22Rv1 (cell line): Measurements from ENCODE around the gene MTF1.
"Not testable (repeated sequence)": the region's sequence is repeated elsewhere in the genome, so short reads cannot be mapped to it uniquely, and the experiment has no call there.

Experiments
- CTCF ChIP-seq: fragments of 450-650 bp; IDR thresholded peaks from 2 replicates; pipeline ENCODE4 v1.5.1; 2017; ENCODE audit warnings: mild to moderate bottlenecking
- ZFX ChIP-seq: fragments of 450-650 bp; IDR thresholded peaks from 2 replicates; pipeline ENCODE4 v1.6.1; 2017; ENCODE audit warnings: antibody characterized with exemption, borderline replicate concordance

- not testable (repeated sequence) for TF ChIP-seq CTCF, ZFX
These were observed 48.2 kb upstream of the MTF1 start for GRCh38 chr1:37907416-37908125.
